Right atrium auricular region (tissue), 2 donors: ENCODE measurements around the gene LMCD1. TPM values are rescaled to one million over a fixed set of nuclear protein-coding genes. Genes with fewer than 3 reads are reported as not detected.
"Not testable (repeated sequence)": the region's sequence is repeated elsewhere in the genome, so short reads cannot be mapped to it uniquely, and the experiment has no call there.

Experiments used
- DNase-seq: peaks from one replicate; pipeline ENCODE4 v3.0.0-alpha.2; 2019; ENCODE audit warnings: low spot score
- H3K27ac ChIP-seq, 2 donors: fragments of 200-600 bp; sonication (generic); 1 replicate in 1 of 2; 2 replicates in 1 of 2; pipeline ENCODE4 v1.5.1; 2016 to 2019
- H3K27me3 ChIP-seq, 2 donors: fragments of 200-600 bp; sonication (generic); one replicate each; pipeline versions ENCODE4 v1.5.1 to v1.6.0; 2017 to 2019
- H3K36me3 ChIP-seq: fragments of 200-600 bp; sonication (generic); one replicate; pipeline ENCODE4 v1.5.1; 2016
- H3K4me1 ChIP-seq, 2 donors: fragments of 200-600 bp; sonication (generic); one replicate each; pipeline versions ENCODE4 v1.5.1 to v1.6.0; 2017 to 2019
- H3K4me3 ChIP-seq, 2 donors: fragments of 200-600 bp; sonication (generic); 1 replicate in 1 of 2; 2 replicates in 1 of 2; pipeline ENCODE4 v1.5.1; 2017 to 2019; ENCODE audit warnings: mild to moderate bottlenecking in 1 of 2, moderate library complexity in 1 of 2
- H3K9me3 ChIP-seq, 2 donors: fragments of 200-600 bp; sonication (generic); one replicate each; pipeline ENCODE4 v1.5.1; 2019
- CTCF ChIP-seq, 2 donors: fragments of 200-600 bp; sonication (generic); IDR thresholded peaks; one replicate each; pipeline ENCODE4 v1.5.1; 2019; ENCODE audit warnings: antibody characterized with exemption in 2 of 2
- total RNA-seq, 2 donors: library from RNA; depleted of rRNA; stranded (reverse); fragments of >200 nt; gene quantifications; one replicate each; pipeline ENCODE4 v1.1.0, GENCODE V29; 2016

Gene LMCD1
- total RNA-seq, 2 donors from 2014 or later, result 73.5 to 79.0 TPM

GRCh38 chr3:8579096-8579495 is 77.5 kb downstream of the LMCD1 start:
- no peak overlapping the region for H3K4me3 ChIP-seq
- peak overlapping the region in 1 of 2 donors; percentile 21 for H3K27ac ChIP-seq
- H3K4me1 ChIP-seq, result peaks cover 0 to 14% of the 10 kb centered on the region in 2 donors
- H3K36me3 ChIP-seq, result peaks cover 7% of the 10 kb centered on the region
- no peak for DNase-seq
- no peak for TF ChIP-seq CTCF (IDR thresholded peaks at IDR 0.05)
- no peaks in the 10 kb centered on the region for H3K9me3 ChIP-seq
- H3K27me3 ChIP-seq, result no peaks in the 10 kb centered on the region

GRCh38 chr3:8579943-8580342 is 78.3 kb downstream of the LMCD1 start:
- H3K27me3 ChIP-seq, result no peaks in the 10 kb centered on the region
- H3K4me1 ChIP-seq, result peaks cover 0 to 5% of the 10 kb centered on the region in 2 donors
- TF ChIP-seq CTCF (IDR thresholded peaks at IDR 0.05), result no peak
- no peak for DNase-seq
- H3K4me3 ChIP-seq, result no peak overlapping the region
- no peaks in the 10 kb centered on the region for H3K9me3 ChIP-seq
- peaks cover 7% of the 10 kb centered on the region for H3K36me3 ChIP-seq
- no peak overlapping the region for H3K27ac ChIP-seq

- H3K36me3 ChIP-seq, H3K27me3 ChIP-seq, H3K4me1 ChIP-seq, H3K9me3 ChIP-seq, DNase-seq, H3K4me3 ChIP-seq, H3K27ac ChIP-seq: not testable (repeated sequence)
Observed at GRCh38 chr3:8580434-8580833, 78.8 kb downstream of the LMCD1 start.

GRCh38 chr3:8581373-8581772 is 79.8 kb downstream of the LMCD1 start:
- H3K27me3 ChIP-seq, result no peaks in the 10 kb centered on the region
- no peak overlapping the region for H3K4me3 ChIP-seq
- H3K27ac ChIP-seq, result no peak overlapping the region
- no peaks in the 10 kb centered on the region for H3K9me3 ChIP-seq
- DNase-seq, result no peak
- H3K36me3 ChIP-seq, result no peaks in the 10 kb centered on the region
- TF ChIP-seq CTCF (IDR thresholded peaks at IDR 0.05), result no peak
- H3K4me1 ChIP-seq, result peaks cover 0 to 3% of the 10 kb centered on the region in 2 donors

GRCh38 chr3:8581806-8582445 is 80.3 kb downstream of the LMCD1 start:
- H3K9me3 ChIP-seq, result no peaks in the 10 kb centered on the region
- no peak overlapping the region for H3K27ac ChIP-seq
- no peak for DNase-seq
- TF ChIP-seq CTCF (IDR thresholded peaks at IDR 0.05), result no peak
- H3K4me1 ChIP-seq, result peaks cover 0 to 3% of the 10 kb centered on the region in 2 donors
- H3K36me3 ChIP-seq, result no peaks in the 10 kb centered on the region
- no peak overlapping the region for H3K4me3 ChIP-seq
- no peaks in the 10 kb centered on the region for H3K27me3 ChIP-seq

GRCh38 chr3:8584661-8585060 is 83.0 kb downstream of the LMCD1 start:
- H3K4me1 ChIP-seq, result no peaks in the 10 kb centered on the region
- no peaks in the 10 kb centered on the region for H3K27me3 ChIP-seq
- no peaks in the 10 kb centered on the region for H3K9me3 ChIP-seq
- no peak overlapping the region for H3K4me3 ChIP-seq
- H3K27ac ChIP-seq, result no peak overlapping the region
- TF ChIP-seq CTCF (IDR thresholded peaks at IDR 0.05), result no peak
- no peak for DNase-seq
- no peaks in the 10 kb centered on the region for H3K36me3 ChIP-seq
